ENCODE measurements around the gene PDLIM4.

PDLIM4 gene

GRCh38 chr5:132322266-132322665 is 64.8 kb downstream of the PDLIM4 start:
- TF ChIP-seq GATA3 (IDR thresholded peaks at IDR 0.05; ENCODE audit: low read depth, low read length) (no peak), GATA2 (IDR thresholded peaks at IDR 0.05; ENCODE audit: low read depth, low read length) (no peak)
